HEK293T (cell line): Measurements from ENCODE around the gene TSPAN8.

Experiments used
- CTCF ChIA-PET: fragments of 350-600 bp; formaldehyde crosslinking; extraction: SDS; loops from one replicate; lab custom pipeline; 2021; ENCODE audit warnings: antibody characterized with exemption, inconsistent platforms; lab: Yijun Ruan, JAX
- POLR2A ChIA-PET: fragments of 350-600 bp; formaldehyde crosslinking; extraction: SDS; loops from one replicate; lab custom pipeline; 2020; ENCODE audit warnings: antibody characterized with exemption, inconsistent platforms; lab: Yijun Ruan, JAX
- DNase-seq: peaks from one replicate; pipeline ENCODE4 v3.0.0; 2012; ENCODE audit warnings: mixed read lengths; ENCODE audit errors: extremely low spot score
- ARNT ChIP-seq: fragments of 450-650 bp; IDR thresholded peaks from 2 replicates; pipeline ENCODE4 v1.6.1; 2017; ENCODE audit warnings: mild to moderate bottlenecking
- BHLHE40 ChIP-seq: fragments of 450-650 bp; IDR thresholded peaks from 2 replicates; pipeline ENCODE4 v1.6.1; 2016; ENCODE audit warnings: mild to moderate bottlenecking, moderate library complexity, borderline replicate concordance
- CTBP1 ChIP-seq: fragments of 450-650 bp; IDR thresholded peaks from 2 replicates; pipeline ENCODE4 v1.6.1; 2016; ENCODE audit warnings: borderline replicate concordance
- ELF4 ChIP-seq: fragments of 450-650 bp; IDR thresholded peaks from 2 replicates; pipeline ENCODE4 v1.6.1; 2017; ENCODE audit warnings: antibody characterized with exemption
- FOXA1 ChIP-seq: fragments of 450-650 bp; IDR thresholded peaks from 2 replicates; pipeline ENCODE4 v1.6.1; 2016; ENCODE audit warnings: mild to moderate bottlenecking
- FOXK2 ChIP-seq: fragments of 450-650 bp; IDR thresholded peaks from 2 replicates; pipeline ENCODE4 v1.6.1; 2016; ENCODE audit warnings: mild to moderate bottlenecking
- FOXM1 ChIP-seq: fragments of 450-650 bp; IDR thresholded peaks from 2 replicates; pipeline ENCODE4 v1.6.1; 2017; ENCODE audit warnings: mild to moderate bottlenecking, borderline replicate concordance
- HDGF ChIP-seq: fragments of 450-650 bp; IDR thresholded peaks from 2 replicates; pipeline ENCODE4 v1.6.1; 2017; ENCODE audit warnings: antibody characterized with exemption, borderline replicate concordance
- L3MBTL2 ChIP-seq: fragments of 450-650 bp; conservative IDR thresholded peaks from 2 replicates; pipeline ENCODE4 v1.6.1; 2016; ENCODE audit warnings: mild to moderate bottlenecking
- LEF1 ChIP-seq: fragments of 450-650 bp; IDR thresholded peaks from 2 replicates; pipeline ENCODE4 v1.6.1; 2017; ENCODE audit warnings: mild to moderate bottlenecking, borderline replicate concordance
- NFRKB ChIP-seq: fragments of 450-650 bp; IDR thresholded peaks from 2 replicates; pipeline ENCODE4 v1.6.1; 2016; ENCODE audit warnings: mild to moderate bottlenecking, moderate library complexity
- PKNOX1 ChIP-seq: fragments of 450-650 bp; IDR thresholded peaks from 2 replicates; pipeline ENCODE4 v1.6.1; 2016
- SP1 ChIP-seq: fragments of 450-650 bp; IDR thresholded peaks from 2 replicates; pipeline ENCODE4 v1.6.1; 2017
- SUZ12 ChIP-seq: fragments of 450-650 bp; IDR thresholded peaks from 2 replicates; pipeline ENCODE4 v1.6.1; 2016; ENCODE audit warnings: mild to moderate bottlenecking
- TARDBP ChIP-seq: fragments of 450-650 bp; IDR thresholded peaks from 2 replicates; pipeline ENCODE4 v1.6.1; 2016
- ZNF384 ChIP-seq: fragments of 450-650 bp; IDR thresholded peaks from 2 replicates; pipeline ENCODE4 v1.6.1; 2016

TSPAN8 gene

GRCh38 chr12:71157601-71158233 is at the start of gene TSPAN8:
Gene TSPAN8, minus strand, starts transcription at chr12:71157999. Its CDS starts 321 bp downstream, at chr12:71157678.
- CTCF ChIA-PET = no interaction called here
- POLR2A ChIA-PET = no interaction called here

GRCh38 chr12:71201136-71201679 is 43.4 kb upstream of the TSPAN8 start:
- POLR2A ChIA-PET = no interaction called here
- no peak for DNase-seq
- CTCF ChIA-PET = no interaction called here
- no peak for TF ChIP-seq SUZ12
- no peak for TF ChIP-seq LEF1
- no peak for TF ChIP-seq FOXM1
- TF ChIP-seq ARNT = no peak
- no peak for TF ChIP-seq ELF4
- no peak for TF ChIP-seq FOXA1
- no peak for TF ChIP-seq HDGF
- no peak for TF ChIP-seq TARDBP
- no peak for TF ChIP-seq SP1
- no peak for TF ChIP-seq NFRKB
- TF ChIP-seq ZNF384 = no peak
- TF ChIP-seq BHLHE40 = no peak
- no peak for TF ChIP-seq CTBP1
- no peak for TF ChIP-seq PKNOX1

More at GRCh38 chr12:71157601-71158233, at the start of gene TSPAN8:
- TF ChIP-seq LEF1 = no peak
- no peak for DNase-seq

GRCh38 chr12:71200706-71201105 is 42.9 kb upstream of the TSPAN8 start:
- DNase-seq = no peak
- ChIA-PET POLR2A (no interaction called here), CTCF (no interaction called here)
- no peak for TF ChIP-seq FOXK2
- TF ChIP-seq ZNF384 = no peak
- TF ChIP-seq SP1 = no peak
- TF ChIP-seq PKNOX1 = no peak
- TF ChIP-seq ARNT = no peak
- TF ChIP-seq LEF1 = no peak
- no peak for TF ChIP-seq BHLHE40
- no peak for TF ChIP-seq CTBP1

GRCh38 chr12:71197460-71197859 is 39.7 kb upstream of the TSPAN8 start:
- TF ChIP-seq FOXK2 (no peak), PKNOX1 (no peak), ELF4 (no peak), L3MBTL2 (no peak), ZNF384 (no peak), NFRKB (no peak), CTBP1 (no peak), BHLHE40 (no peak), LEF1 (no peak), SUZ12 (no peak), FOXM1 (no peak), HDGF (no peak), SP1 (no peak), FOXA1 (no peak), ARNT (no peak), TARDBP (no peak)
- no peak for DNase-seq
- POLR2A ChIA-PET = no interaction called here
- CTCF ChIA-PET = no interaction called here

- POLR2A ChIA-PET = no interaction called here
Measured at GRCh38 chr12:71195338-71195896, 37.6 kb upstream of the TSPAN8 start.

More at GRCh38 chr12:71195338-71195896, 37.6 kb upstream of the TSPAN8 start:
- DNase-seq = no peak
- TF ChIP-seq L3MBTL2 = no peak
- TF ChIP-seq PKNOX1 = no peak
- CTCF ChIA-PET = no interaction called here
